ENCODE data around the gene PPP6R2.
A peak's percentile ranks its signal among the peaks of the same experiment; 100 is the strongest.

PPP6R2 gene

DNA sequence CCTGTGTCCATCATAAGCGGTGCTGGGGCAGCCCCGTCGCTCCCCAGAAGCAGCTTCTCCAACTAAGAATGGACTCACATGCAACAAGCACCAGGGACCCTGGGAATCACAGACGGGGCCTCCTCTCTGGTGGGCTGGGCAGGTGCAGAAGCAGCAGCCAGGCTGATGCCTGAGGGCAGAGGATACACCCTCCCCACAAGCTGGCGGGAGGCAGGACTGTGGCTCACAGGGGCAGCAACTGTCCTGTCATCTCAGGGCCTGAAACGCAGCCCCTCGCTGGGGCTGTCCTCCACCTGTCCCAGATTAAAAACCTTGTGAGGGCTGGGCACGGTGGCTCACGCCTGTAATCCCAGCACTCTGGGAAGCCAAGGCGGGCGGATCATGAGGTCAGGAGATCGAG is 134.8 kb downstream of the PPP6R2 start:
- no peaks in the 10 kb centered on the region for H3K9me3 ChIP-seq (ENCODE audit: control insufficient read depth, low read length)
- H3K27me3 ChIP-seq (replicated peaks; ENCODE audit: control insufficient read depth, insufficient read depth, low read length, poor library complexity, severe bottlenecking) = no peaks in the 10 kb centered on the region
- no peak overlapping the region for H3K4me3 ChIP-seq (ENCODE audit: insufficient read depth, low read depth, low read length, poor library complexity, severe bottlenecking)
- peaks cover 30% of the 10 kb centered on the region for H3K4me1 ChIP-seq (ENCODE audit: control insufficient read depth, insufficient read depth, low read length, poor library complexity, severe bottlenecking)
- no peak overlapping the region for H3K27ac ChIP-seq (ENCODE audit: insufficient read depth, low read length, poor library complexity, severe bottlenecking)
- H3K36me3 ChIP-seq (ENCODE audit: control insufficient read depth, insufficient read depth, low read length) = no peaks in the 10 kb centered on the region
- DNase-seq = no peak

DNA sequence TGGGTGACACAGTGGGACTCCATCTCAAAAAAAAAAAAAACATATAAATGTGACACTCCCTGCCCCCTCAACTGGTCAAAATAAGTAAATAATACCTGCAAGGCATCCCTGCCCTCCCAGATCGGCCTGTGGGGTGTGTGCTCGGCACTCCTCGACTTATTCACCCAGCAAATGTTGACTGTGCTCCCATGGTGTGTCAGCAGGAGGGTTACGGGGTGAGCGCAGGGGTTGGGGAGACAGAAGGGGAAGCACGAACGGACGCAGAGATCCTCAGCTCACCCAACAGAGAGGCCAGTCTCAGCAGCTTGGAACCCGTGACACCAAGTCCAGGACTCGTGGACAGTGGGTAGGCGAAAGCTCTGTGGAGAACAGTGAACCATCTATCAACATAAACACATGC is 136.6 kb downstream of the PPP6R2 start:
- H3K4me1 ChIP-seq (ENCODE audit: control insufficient read depth, insufficient read depth, low read length, poor library complexity, severe bottlenecking) = peaks cover 19% of the 10 kb centered on the region
- no peak overlapping the region for H3K4me3 ChIP-seq (ENCODE audit: insufficient read depth, low read depth, low read length, poor library complexity, severe bottlenecking)
- no peaks in the 10 kb centered on the region for H3K27me3 ChIP-seq (replicated peaks; ENCODE audit: control insufficient read depth, insufficient read depth, low read length, poor library complexity, severe bottlenecking)

GRCh38 chr22:50481045-50481439 is 137.9 kb downstream of the PPP6R2 start:
- DNase-seq = no peak
- peak overlapping the region; percentile 50 for H3K4me3 ChIP-seq (ENCODE audit: insufficient read depth, low read depth, low read length, poor library complexity, severe bottlenecking)
- no peak overlapping the region for H3K27ac ChIP-seq (ENCODE audit: insufficient read depth, low read length, poor library complexity, severe bottlenecking)
- H3K9me3 ChIP-seq (ENCODE audit: control insufficient read depth, low read length) = no peaks in the 10 kb centered on the region
- H3K27me3 ChIP-seq (replicated peaks; ENCODE audit: control insufficient read depth, insufficient read depth, low read length, poor library complexity, severe bottlenecking) = no peaks in the 10 kb centered on the region
- H3K36me3 ChIP-seq (ENCODE audit: control insufficient read depth, insufficient read depth, low read length) = no peaks in the 10 kb centered on the region
- H3K4me1 ChIP-seq (ENCODE audit: control insufficient read depth, insufficient read depth, low read length, poor library complexity, severe bottlenecking) = peaks cover 15% of the 10 kb centered on the region

More for the DNA sequence above, 136.6 kb downstream of the PPP6R2 start:
- DNase-seq = no peak
- Histone ChIP-seq H3K36me3 (ENCODE audit: control insufficient read depth, insufficient read depth, low read length) (no peaks in the 10 kb centered on the region), H3K9me3 (ENCODE audit: control insufficient read depth, low read length) (no peaks in the 10 kb centered on the region), H3K27ac (ENCODE audit: insufficient read depth, low read length, poor library complexity, severe bottlenecking) (no peak overlapping the region)

DNA sequence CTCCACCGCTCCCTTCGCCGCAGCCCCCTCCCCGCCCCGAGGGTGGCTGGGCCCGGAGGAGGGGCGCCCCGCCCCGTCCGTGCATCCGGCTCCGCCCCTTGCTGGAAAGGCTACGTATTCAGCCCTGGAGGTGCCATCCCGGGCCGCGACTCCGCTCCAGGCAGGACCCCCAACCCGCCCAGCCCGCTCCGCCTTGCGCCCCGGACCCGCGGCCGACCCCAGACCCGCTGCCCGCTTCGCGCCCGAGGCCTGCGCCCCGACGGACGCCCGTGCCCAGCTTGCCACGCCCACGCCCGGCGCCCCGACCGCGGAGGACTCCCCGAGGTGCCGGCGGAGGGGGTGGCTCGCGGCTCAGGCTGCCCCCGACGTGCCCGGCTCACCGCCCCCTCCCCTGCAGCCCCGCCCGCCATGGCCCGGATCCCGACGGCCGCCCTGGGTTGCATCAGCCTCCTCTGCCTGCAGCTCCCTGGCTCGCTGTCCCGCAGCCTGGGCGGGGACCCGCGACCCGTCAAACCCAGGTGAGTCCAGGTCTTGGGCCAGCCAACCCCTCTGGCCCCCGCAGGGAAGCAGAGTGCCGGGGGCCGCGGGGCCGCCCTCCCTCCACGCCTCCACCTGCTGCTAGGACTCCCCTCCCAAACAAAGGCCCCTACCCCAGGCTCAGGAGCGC is 138.4 kb downstream of the PPP6R2 start, which contains the start of gene ADM2:
TSS of gene ADM2 (plus strand) at position 104 of the 667 bp plus-strand sequence. CDS start at position 409, 305 bp downstream.
- no peak within 1 kb of the TSS for H3K27ac ChIP-seq (ENCODE audit: insufficient read depth, low read length, poor library complexity, severe bottlenecking)
- no peaks in the 10 kb centered on the region for H3K36me3 ChIP-seq (ENCODE audit: control insufficient read depth, insufficient read depth, low read length)
- no peaks in the 10 kb centered on the region for H3K9me3 ChIP-seq (ENCODE audit: control insufficient read depth, low read length)
- peak within 1 kb of the TSS; percentile 57 for H3K4me3 ChIP-seq (ENCODE audit: insufficient read depth, low read depth, low read length, poor library complexity, severe bottlenecking)
- peak; percentile 41 to 60 (median 51) for DNase-seq
- H3K27me3 ChIP-seq (replicated peaks; ENCODE audit: control insufficient read depth, insufficient read depth, low read length, poor library complexity, severe bottlenecking) = no peaks in the 10 kb centered on the region
- H3K4me1 ChIP-seq (ENCODE audit: control insufficient read depth, insufficient read depth, low read length, poor library complexity, severe bottlenecking) = peaks cover 15% of the 10 kb centered on the region

GRCh38 chr22:50482107-50483074 is 139.3 kb downstream of the PPP6R2 start:
- no peak overlapping the region for H3K27ac ChIP-seq (ENCODE audit: insufficient read depth, low read length, poor library complexity, severe bottlenecking)
- no peak for DNase-seq
- H3K36me3 ChIP-seq (ENCODE audit: control insufficient read depth, insufficient read depth, low read length) = no peaks in the 10 kb centered on the region

GRCh38 chr22:50483106-50483505 is 140.0 kb downstream of the PPP6R2 start:
- DNase-seq = no peak
- H3K4me1 ChIP-seq (ENCODE audit: control insufficient read depth, insufficient read depth, low read length, poor library complexity, severe bottlenecking) = peaks cover 15% of the 10 kb centered on the region
- no peaks in the 10 kb centered on the region for H3K27me3 ChIP-seq (replicated peaks; ENCODE audit: control insufficient read depth, insufficient read depth, low read length, poor library complexity, severe bottlenecking)
- no peaks in the 10 kb centered on the region for H3K9me3 ChIP-seq (ENCODE audit: control insufficient read depth, low read length)
- no peak overlapping the region for H3K4me3 ChIP-seq (ENCODE audit: insufficient read depth, low read depth, low read length, poor library complexity, severe bottlenecking)
- H3K27ac ChIP-seq (ENCODE audit: insufficient read depth, low read length, poor library complexity, severe bottlenecking) = no peak overlapping the region
- no peaks in the 10 kb centered on the region for H3K36me3 ChIP-seq (ENCODE audit: control insufficient read depth, insufficient read depth, low read length)

More at GRCh38 chr22:50482107-50483074, 139.3 kb downstream of the PPP6R2 start:
- Histone ChIP-seq H3K4me1 (ENCODE audit: control insufficient read depth, insufficient read depth, low read length, poor library complexity, severe bottlenecking) (peaks cover 15% of the 10 kb centered on the region), H3K9me3 (ENCODE audit: control insufficient read depth, low read length) (no peaks in the 10 kb centered on the region), H3K27me3 (replicated peaks; ENCODE audit: control insufficient read depth, insufficient read depth, low read length, poor library complexity, severe bottlenecking) (no peaks in the 10 kb centered on the region), H3K4me3 (ENCODE audit: insufficient read depth, low read depth, low read length, poor library complexity, severe bottlenecking) (peak overlapping the region; percentile 57)

DNA sequence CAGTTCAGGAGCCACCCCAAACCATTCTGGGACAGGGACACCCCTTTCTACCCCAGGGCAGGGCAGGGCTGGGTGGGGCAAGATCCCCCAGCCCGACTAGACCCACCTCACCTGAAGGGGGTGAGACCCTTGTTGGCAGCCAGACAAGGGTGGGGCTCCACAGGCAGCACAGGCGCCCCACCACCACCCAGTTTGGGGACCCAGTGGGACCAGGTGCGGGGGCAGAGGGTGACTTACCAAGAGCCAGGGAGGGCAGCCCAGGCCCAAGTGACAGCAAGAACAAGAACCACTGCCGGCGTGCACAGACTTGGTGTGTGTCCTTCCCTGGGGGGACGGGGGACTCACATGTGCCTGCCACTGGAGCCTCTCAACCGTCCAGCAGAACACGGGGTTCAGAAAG is 140.4 kb downstream of the PPP6R2 start:
- no peaks in the 10 kb centered on the region for H3K36me3 ChIP-seq (ENCODE audit: control insufficient read depth, insufficient read depth, low read length)
- no peaks in the 10 kb centered on the region for H3K27me3 ChIP-seq (replicated peaks; ENCODE audit: control insufficient read depth, insufficient read depth, low read length, poor library complexity, severe bottlenecking)
- H3K4me1 ChIP-seq (ENCODE audit: control insufficient read depth, insufficient read depth, low read length, poor library complexity, severe bottlenecking) = peaks cover 15% of the 10 kb centered on the region
- no peaks in the 10 kb centered on the region for H3K9me3 ChIP-seq (ENCODE audit: control insufficient read depth, low read length)
- H3K4me3 ChIP-seq (ENCODE audit: insufficient read depth, low read depth, low read length, poor library complexity, severe bottlenecking) = no peak overlapping the region
- no peak for DNase-seq
- H3K27ac ChIP-seq (ENCODE audit: insufficient read depth, low read length, poor library complexity, severe bottlenecking) = no peak overlapping the region

GRCh38 chr22:50483977-50484853 is 141.1 kb downstream of the PPP6R2 start:
- H3K36me3 ChIP-seq (ENCODE audit: control insufficient read depth, insufficient read depth, low read length) = no peaks in the 10 kb centered on the region
- no peaks in the 10 kb centered on the region for H3K9me3 ChIP-seq (ENCODE audit: control insufficient read depth, low read length)
- H3K4me1 ChIP-seq (ENCODE audit: control insufficient read depth, insufficient read depth, low read length, poor library complexity, severe bottlenecking) = peaks cover 15% of the 10 kb centered on the region
- no peak overlapping the region for H3K4me3 ChIP-seq (ENCODE audit: insufficient read depth, low read depth, low read length, poor library complexity, severe bottlenecking)
- H3K27me3 ChIP-seq (replicated peaks; ENCODE audit: control insufficient read depth, insufficient read depth, low read length, poor library complexity, severe bottlenecking) = no peaks in the 10 kb centered on the region
- no peak for DNase-seq
- no peak overlapping the region for H3K27ac ChIP-seq (ENCODE audit: insufficient read depth, low read length, poor library complexity, severe bottlenecking)

DNA sequence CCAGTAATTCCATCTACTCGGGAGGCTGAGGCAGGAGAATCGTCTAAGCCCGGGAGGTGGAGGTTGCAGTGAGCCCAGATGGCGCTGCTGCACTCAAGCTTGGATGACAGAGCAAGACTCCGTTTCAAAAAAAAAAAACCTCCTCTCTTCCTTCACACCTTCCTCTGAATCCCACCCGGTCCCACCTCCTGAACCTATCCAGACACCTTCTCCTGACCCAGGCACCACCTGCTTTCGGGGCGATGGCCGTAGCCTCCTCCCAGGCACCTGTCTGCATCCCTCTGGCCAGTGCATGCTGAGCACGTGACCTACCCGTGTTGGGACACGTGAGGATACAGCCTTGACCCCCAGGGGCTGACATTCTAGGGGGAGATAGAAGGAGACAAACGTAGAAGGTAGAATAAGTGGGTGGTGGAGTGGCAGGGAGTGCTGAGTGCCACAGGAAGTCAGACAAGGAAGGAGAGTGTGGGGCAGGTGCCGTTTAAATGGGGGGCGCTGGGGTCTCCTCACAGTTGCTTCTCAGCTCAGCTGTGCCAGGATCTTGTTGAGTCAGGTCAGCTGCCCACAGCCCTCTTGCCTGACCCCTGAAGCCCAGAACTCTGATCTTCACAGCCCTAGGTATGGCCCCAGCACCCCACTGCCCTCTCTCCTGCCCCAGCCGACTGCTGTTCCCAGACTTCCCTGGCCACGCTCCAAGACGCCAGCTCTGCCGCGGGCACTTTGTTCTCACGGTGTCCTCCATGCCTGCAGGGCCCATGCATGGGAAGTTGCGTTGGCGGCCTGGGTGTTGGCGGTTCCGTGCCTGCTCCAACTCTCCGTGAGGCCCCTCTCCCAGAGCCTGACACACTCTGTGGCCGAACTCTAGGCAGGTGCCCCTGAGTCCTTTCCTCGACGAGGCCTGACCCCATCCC is 142.3 kb downstream of the PPP6R2 start:
- peaks cover 15% of the 10 kb centered on the region for H3K4me1 ChIP-seq (ENCODE audit: control insufficient read depth, insufficient read depth, low read length, poor library complexity, severe bottlenecking)
- no peak overlapping the region for H3K4me3 ChIP-seq (ENCODE audit: insufficient read depth, low read depth, low read length, poor library complexity, severe bottlenecking)
- no peak for DNase-seq
- H3K36me3 ChIP-seq (ENCODE audit: control insufficient read depth, insufficient read depth, low read length) = no peaks in the 10 kb centered on the region
- H3K9me3 ChIP-seq (ENCODE audit: control insufficient read depth, low read length) = no peaks in the 10 kb centered on the region
- H3K27me3 ChIP-seq (replicated peaks; ENCODE audit: control insufficient read depth, insufficient read depth, low read length, poor library complexity, severe bottlenecking) = no peaks in the 10 kb centered on the region
- no peak overlapping the region for H3K27ac ChIP-seq (ENCODE audit: insufficient read depth, low read length, poor library complexity, severe bottlenecking)

All from effector memory CD4-positive, alpha-beta T cell (primary cell).